Body of pancreas (tissue), 4 donors: ENCODE measurements around the gene BTG4. TPM values are rescaled to one million over a fixed set of nuclear protein-coding genes. Genes with fewer than 3 reads are reported as not detected.

Experiments
- ATAC-seq: fragments of 150-250 bp; one replicate; pipeline ENCODE4 v1.9.1; 2016
- DNase-seq, 4 donors: peaks; one replicate each; pipeline ENCODE4 v3.0.0-alpha.2; 2019
- H3K27ac ChIP-seq, 4 donors: fragments of 200-600 bp; sonication (generic); 1 replicate in 3 of 4; 2 replicates in 1 of 4; pipeline versions ENCODE4 v1.5.1 to v1.6.1; 2016 to 2019; ENCODE audit warnings: mild to moderate bottlenecking in 1 of 4, mixed read lengths in 1 of 4, moderate library complexity in 1 of 4
- H3K27me3 ChIP-seq, 2 donors: fragments of 200-600 bp; sonication (generic); one replicate each; pipeline ENCODE4 v1.6.0; 2016; ENCODE audit warnings: mild to moderate bottlenecking in 1 of 2
- H3K36me3 ChIP-seq, 2 donors: fragments of 200-600 bp; sonication (generic); replicated peaks in 1 of 2; 2 replicates each; pipeline ENCODE4 v1.5.1; 2016; ENCODE audit warnings: low read depth in 2 of 2; ENCODE audit not compliant: insufficient read depth in 1 of 2
- H3K4me1 ChIP-seq: fragments of 200-600 bp; sonication (generic); one replicate; pipeline ENCODE4 v1.6.0; 2016
- H3K4me3 ChIP-seq, 2 donors: fragments of 200-600 bp; sonication (generic); 1 replicate in 1 of 2; 2 replicates in 1 of 2; pipeline ENCODE4 v1.5.1; 2016 to 2019
- H3K9me3 ChIP-seq, 3 donors: fragments of 200-600 bp; sonication (generic); 1 replicate in 2 of 3; 2 replicates in 1 of 3; pipeline ENCODE4 v1.5.1; 2016
- CTCF ChIP-seq, 7 experiments: fragments of 450-650 bp in 4 of 7; fragments of 200-600 bp in 3 of 7; sonication (generic) in 3 of 7; IDR thresholded peaks; one replicate each; pipeline ENCODE4 v1.5.1; 2016 to 2019; ENCODE audit warnings: antibody characterized with exemption in 7 of 7
- POLR2A ChIP-seq, 3 donors: fragments of 450-650 bp; IDR thresholded peaks; one replicate each; pipeline ENCODE4 v1.6.1; 2016; ENCODE audit warnings: antibody characterized with exemption in 3 of 3, mild to moderate bottlenecking in 2 of 3
- WGBS, 2 donors: methylation state at CpG; one replicate each; pipeline ENCODE4 v1.1.5; 2017; 5-methylcytosine and 5-hydroxymethylcytosine counted together
- intact Hi-C: fragments of 100-400 bp; cut with DNase I; formaldehyde crosslinking; loops from one replicate; pipeline ENCODE4 v1.15.1; 2023
- total RNA-seq, 2 donors: library from RNA; depleted of rRNA; stranded (reverse); fragments of >200 nt; gene quantifications; one replicate each; pipeline ENCODE4 v1.1.0, GENCODE V29; 2016

The BTG4 gene
- total RNA-seq, 2 donors from 2014 or later = not detected

GRCh38 chr11:111549869-111550203, 37.6 kb upstream of the BTG4 start:
- 65 to 69% methylated on average over 3 of the region's 3 CpGs for whole genome bisulfite sequencing, 2 donors
- Histone ChIP-seq H3K27me3 (no peaks in the 10 kb centered on the region), H3K4me3 (no peak overlapping the region), H3K4me1 (no peaks in the 10 kb centered on the region), H3K9me3 (no peaks in the 10 kb centered on the region), H3K27ac (no peak overlapping the region), H3K36me3 (no peaks in the 10 kb centered on the region)
- ATAC-seq (no peak), DNase-seq (no peak)
- TF ChIP-seq CTCF (IDR thresholded peaks at IDR 0.05) (no peak), POLR2A (IDR thresholded peaks at IDR 0.05) (no peak)
- intact Hi-C loops = no loop called here

- Histone ChIP-seq H3K4me1 (no peaks in the 10 kb centered on the region), H3K27me3 (no peaks in the 10 kb centered on the region), H3K9me3 (no peaks in the 10 kb centered on the region), H3K36me3 (no peaks in the 10 kb centered on the region), H3K27ac (no peak overlapping the region), H3K4me3 (no peak overlapping the region)
- TF ChIP-seq POLR2A (IDR thresholded peaks at IDR 0.05) (no peak), CTCF (IDR thresholded peaks at IDR 0.05) (no peak)
- ATAC-seq (no peak), DNase-seq (no peak)
- 78 to 79% methylated on average over 10 to 11 of the region's 11 CpGs for WGBS, 2 donors
- intact Hi-C loops = no loop called here
Observed at GRCh38 chr11:111549196-111549868, 37.1 kb upstream of the BTG4 start.

- no peaks in the 10 kb centered on the region for H3K4me1 ChIP-seq
- 86 to 87% methylated on average over 1 to 2 of the region's 2 CpGs for WGBS, 2 donors
- H3K9me3 ChIP-seq = no peaks in the 10 kb centered on the region
- H3K4me3 ChIP-seq = no peak overlapping the region
- no peak for ATAC-seq
- TF ChIP-seq CTCF (IDR thresholded peaks at IDR 0.05) = no peak
- TF ChIP-seq POLR2A (IDR thresholded peaks at IDR 0.05) = no peak
- no peak overlapping the region for H3K27ac ChIP-seq
- no peaks in the 10 kb centered on the region for H3K36me3 ChIP-seq
- intact Hi-C loops = no loop called here
- DNase-seq = no peak
- no peaks in the 10 kb centered on the region for H3K27me3 ChIP-seq
Observed at GRCh38 chr11:111548525-111548924, 36.3 kb upstream of the BTG4 start.

DNA sequence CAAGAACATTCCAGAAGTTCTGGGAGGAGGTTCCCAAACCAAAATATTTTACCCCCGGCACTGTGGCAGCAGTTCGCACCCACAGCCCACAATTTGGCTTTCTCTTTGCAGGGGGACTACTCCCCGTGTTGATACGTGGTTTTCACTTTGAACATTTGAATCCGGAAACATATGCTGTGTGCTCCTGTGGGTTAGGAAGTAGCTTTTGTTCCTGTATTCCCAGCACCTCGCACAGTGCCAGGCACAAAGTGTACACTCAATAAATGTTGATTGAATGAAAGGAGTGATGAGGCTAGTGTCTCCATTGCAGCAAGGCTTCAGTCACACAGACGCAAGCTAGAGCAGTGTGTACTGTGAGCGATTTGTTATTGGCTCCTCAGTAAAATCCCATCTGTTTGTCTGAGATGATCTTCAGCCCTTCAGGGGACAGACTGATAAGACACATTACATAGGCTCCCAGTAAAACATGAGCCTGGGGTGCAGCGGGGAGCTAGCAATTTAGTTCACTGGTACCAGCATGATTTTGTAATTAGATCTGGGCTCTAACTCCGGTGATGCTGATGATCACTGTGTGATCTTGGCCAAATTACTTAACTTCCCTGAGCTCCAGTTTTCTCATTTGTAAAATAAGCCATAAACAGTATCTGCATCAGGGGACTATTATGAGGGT, 30.6 kb upstream of the BTG4 start:
- Histone ChIP-seq H3K27ac (no peak overlapping the region), H3K27me3 (peaks cover 0 to 14% of the 10 kb centered on the region in 2 donors), H3K4me3 (no peak overlapping the region), H3K4me1 (peaks cover 22% of the 10 kb centered on the region), H3K36me3 (no peaks in the 10 kb centered on the region), H3K9me3 (no peaks in the 10 kb centered on the region)
- 81 to 88% methylated on average over 10 of the region's 10 CpGs for WGBS, 2 donors
- ATAC-seq (no peak), DNase-seq (no peak)
- TF ChIP-seq CTCF (IDR thresholded peaks at IDR 0.05) = no peak
- TF ChIP-seq POLR2A (IDR thresholded peaks at IDR 0.05) = no peak
- intact Hi-C loops = no loop called here
